ENCODE results near the gene TIAM2.

DNA sequence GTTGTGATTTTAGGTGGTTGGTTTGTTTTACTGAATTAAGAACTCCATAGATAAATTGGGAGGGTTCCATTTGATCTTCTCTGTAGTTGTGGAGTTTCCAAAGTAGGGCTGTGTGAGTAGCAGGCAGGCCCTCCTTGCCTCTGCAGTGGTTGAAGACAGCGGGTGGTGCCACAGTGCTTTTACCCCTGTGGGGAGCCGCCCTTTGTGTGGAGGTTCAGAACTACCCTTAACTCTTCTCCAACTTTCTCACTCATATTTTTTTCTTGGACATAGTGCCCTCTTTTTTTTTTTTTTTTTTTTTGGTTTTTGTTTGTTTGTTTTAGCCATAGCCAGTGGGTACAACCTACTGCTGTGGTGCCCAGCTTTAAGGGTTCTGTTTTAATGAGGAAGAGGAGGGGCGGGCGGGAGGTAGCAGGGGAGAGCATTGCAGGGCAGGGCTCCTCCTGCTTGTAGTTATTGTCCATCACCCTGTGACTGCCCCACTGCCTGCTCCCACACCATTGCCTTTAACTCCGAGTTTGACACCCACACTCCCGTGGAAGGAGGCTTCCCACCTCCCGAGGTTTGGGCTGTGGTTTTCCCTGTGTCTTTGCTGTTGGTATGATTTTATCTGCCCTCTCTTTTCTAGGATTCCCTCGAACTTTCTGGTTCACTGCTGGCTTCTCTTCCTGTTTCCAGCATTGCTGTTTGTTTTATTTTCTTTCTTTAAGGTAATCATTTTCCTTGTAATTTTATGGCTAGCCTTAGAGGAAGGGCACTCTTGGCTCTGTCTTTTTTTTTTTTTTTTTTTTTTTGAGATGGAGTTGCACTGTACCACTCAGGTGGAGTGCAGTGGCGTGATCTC, 50.7 kb downstream of the TIAM2 start:
- TF ChIP-seq, protein P1, sequence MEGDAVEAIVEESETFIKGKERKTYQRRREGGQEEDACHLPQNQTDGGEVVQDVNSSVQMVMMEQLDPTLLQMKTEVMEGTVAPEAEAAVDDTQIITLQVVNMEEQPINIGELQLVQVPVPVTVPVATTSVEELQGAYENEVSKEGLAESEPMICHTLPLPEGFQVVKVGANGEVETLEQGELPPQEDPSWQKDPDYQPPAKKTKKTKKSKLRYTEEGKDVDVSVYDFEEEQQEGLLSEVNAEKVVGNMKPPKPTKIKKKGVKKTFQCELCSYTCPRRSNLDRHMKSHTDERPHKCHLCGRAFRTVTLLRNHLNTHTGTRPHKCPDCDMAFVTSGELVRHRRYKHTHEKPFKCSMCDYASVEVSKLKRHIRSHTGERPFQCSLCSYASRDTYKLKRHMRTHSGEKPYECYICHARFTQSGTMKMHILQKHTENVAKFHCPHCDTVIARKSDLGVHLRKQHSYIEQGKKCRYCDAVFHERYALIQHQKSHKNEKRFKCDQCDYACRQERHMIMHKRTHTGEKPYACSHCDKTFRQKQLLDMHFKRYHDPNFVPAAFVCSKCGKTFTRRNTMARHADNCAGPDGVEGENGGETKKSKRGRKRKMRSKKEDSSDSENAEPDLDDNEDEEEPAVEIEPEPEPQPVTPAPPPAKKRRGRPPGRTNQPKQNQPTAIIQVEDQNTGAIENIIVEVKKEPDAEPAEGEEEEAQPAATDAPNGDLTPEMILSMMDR (IDR thresholded peaks at IDR 0.05; ENCODE audit: low read length): no peak
- TF ChIP-seq EZH2 (IDR thresholded peaks at IDR 0.05; ENCODE audit: borderline replicate concordance, low read length): no peak

Measured in OCI-LY1 (cell line).